KOPT-K1 (cell line): ENCODE data around the gene TP53.

Experiments
- H3K27ac ChIP-seq: fragments of 200-600 bp; sonication (generic); 2 replicates; pipeline ENCODE4 v1.5.1; 2016; ENCODE audit warnings: antibody characterized with exemption, mild to moderate bottlenecking, low read depth, low read length; ENCODE audit not compliant: poor library complexity, severe bottlenecking
- H3K36me3 ChIP-seq: fragments of 200-600 bp; sonication (generic); 2 replicates; pipeline ENCODE4 v1.5.1; 2017; ENCODE audit warnings: antibody characterized with exemption, mild to moderate bottlenecking, low read length, moderate library complexity; ENCODE audit not compliant: insufficient read depth
- H3K9me3 ChIP-seq: fragments of 200-600 bp; sonication (generic); 2 replicates; pipeline ENCODE4 v1.5.1; 2017; ENCODE audit warnings: antibody characterized with exemption, low read length, mild to moderate bottlenecking; ENCODE audit not compliant: insufficient read depth, poor library complexity, severe bottlenecking

Gene TP53

DNA sequence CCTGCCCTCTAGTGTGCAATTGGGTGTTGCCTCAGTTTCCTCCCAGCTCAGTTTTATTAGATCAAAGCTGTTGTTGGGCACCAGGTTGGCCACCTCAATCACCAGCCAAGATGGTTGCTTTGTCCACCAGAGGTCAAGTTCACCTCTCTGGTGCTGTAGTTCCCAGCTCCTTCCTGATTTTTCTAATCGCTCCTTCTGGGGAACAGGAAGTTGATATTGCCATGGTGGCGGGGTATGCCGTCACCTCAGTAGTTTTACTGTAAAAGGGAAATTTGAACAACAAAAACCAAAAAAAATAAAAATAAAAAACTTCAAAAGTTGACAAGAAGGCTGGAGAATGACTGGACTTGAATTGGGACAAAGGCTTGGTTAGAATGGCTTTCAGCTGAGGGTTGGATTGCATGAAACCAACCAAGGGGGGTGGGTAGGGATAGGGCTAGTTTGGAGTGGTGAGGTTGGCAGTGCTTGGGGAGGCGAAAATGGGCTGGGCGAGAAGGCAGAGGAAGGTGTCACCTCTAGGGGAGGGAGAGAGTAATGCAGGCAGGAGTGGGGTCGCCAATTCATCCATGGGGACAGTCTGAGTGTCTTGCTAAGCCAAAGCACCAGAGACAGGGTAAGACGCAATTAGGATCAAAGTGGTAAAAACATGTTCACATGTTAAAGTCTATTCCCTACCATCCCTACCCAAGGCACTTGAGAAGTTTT lies 23.9 kb upstream of the TP53 start:
- no peaks in the 10 kb centered on the region for H3K36me3 ChIP-seq
- no peak overlapping the region for H3K27ac ChIP-seq
- H3K9me3 ChIP-seq = no peaks in the 10 kb centered on the region

DNA sequence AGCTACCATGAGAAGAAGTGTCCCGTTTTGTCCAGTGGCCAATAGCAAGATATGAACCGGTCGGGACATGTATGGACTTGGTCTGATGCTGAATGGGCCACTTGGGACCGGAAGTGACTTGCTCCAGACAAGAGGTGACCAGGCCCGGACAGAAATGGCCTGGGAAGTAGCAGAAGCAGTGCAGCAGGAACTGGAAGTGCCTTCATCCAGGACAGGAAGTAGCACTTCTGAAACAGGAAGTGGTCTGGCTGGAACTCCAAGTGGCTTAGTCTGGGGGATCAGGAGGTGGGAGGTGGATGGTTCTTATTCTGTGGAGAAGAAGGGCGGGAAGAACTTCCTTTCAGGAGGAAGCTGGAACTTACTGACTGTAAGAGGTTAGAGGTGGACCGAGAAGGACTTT lies 23.0 kb upstream of the TP53 start:
- no peak overlapping the region for H3K27ac ChIP-seq
- no peaks in the 10 kb centered on the region for H3K9me3 ChIP-seq
- no peaks in the 10 kb centered on the region for H3K36me3 ChIP-seq

DNA sequence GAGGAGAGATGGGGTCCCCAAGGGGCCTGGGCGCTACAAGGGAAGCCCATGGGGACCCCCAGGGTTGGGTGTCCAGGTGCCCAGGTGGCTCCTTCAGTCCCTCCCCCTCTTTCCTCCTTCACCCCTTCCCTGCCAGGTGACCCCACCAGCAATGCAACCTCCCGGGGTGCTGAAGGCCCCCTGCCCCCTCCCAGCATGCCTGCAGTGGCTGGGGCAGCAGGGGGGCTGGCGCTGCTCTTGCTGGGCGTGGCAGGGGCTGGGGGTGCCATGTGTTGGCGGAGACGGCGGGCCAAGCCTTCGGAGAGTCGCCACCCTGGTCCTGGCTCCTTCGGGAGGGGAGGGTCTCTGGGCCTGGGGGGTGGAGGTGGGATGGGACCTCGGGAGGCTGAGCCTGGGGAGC lies 21.7 kb upstream of the TP53 start:
- no peak overlapping the region for H3K27ac ChIP-seq
- H3K36me3 ChIP-seq = no peaks in the 10 kb centered on the region
- H3K9me3 ChIP-seq = no peaks in the 10 kb centered on the region

DNA sequence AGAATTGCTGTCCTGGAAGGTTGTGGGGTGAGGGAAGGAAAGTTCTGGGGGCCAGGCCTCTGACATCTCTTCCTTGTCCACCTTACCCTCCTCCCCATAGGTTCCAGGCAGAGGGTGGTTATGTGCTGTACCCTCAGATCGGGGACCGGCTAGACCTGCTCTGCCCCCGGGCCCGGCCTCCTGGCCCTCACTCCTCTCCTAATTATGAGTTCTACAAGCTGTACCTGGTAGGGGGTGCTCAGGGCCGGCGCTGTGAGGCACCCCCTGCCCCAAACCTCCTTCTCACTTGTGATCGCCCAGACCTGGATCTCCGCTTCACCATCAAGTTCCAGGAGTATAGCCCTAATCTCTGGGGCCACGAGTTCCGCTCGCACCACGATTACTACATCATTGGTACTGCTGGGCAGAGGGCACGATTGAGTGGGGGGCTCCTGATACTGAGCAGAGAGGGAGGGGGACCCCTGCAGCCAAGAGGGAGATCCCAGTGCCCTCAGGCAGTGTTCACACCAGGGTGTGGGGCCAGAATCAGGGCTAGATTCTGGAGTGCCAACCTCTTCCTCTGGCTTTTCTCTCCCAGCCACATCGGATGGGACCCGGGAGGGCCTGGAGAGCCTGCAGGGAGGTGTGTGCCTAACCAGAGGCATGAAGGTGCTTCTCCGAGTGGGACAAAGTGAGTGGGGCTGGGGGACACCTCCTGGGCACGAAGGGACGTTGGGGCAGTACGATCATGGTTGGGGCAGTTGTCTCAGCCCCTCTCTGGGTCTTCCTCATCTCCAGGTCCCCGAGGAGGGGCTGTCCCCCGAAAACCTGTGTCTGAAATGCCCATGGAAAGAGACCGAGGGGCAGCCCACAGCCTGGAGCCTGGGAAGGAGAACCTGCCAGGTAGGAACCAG lies 20.8 kb upstream of the TP53 start:
- no peak overlapping the region for H3K27ac ChIP-seq
- H3K9me3 ChIP-seq = no peaks in the 10 kb centered on the region
- H3K36me3 ChIP-seq = peaks cover 6% of the 10 kb centered on the region; the same call in 1 of the 2 replicates

DNA sequence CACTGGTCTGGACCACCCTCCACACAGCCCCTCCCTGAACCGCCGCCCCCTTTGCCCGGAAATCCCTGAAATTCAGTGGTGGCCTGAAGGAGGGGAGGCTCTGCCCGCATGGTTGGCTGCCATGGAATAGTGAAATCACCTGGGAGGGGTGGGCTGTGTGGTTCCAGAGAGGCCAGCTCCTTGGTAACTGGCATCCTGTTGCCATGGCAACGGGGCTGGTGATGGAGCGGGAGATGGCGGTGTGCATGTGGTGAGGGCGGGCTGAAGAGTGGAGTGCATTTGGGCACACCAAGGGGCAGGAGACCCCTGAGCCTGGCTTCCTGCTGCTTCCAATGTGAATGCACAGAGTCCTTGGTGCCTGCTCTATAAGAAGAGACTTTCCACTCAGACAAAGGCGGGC lies 20.2 kb upstream of the TP53 start:
- peaks cover 12% of the 10 kb centered on the region; the same call in 1 of the 2 replicates for H3K36me3 ChIP-seq
- H3K27ac ChIP-seq = no peak overlapping the region
- no peaks in the 10 kb centered on the region for H3K9me3 ChIP-seq

DNA sequence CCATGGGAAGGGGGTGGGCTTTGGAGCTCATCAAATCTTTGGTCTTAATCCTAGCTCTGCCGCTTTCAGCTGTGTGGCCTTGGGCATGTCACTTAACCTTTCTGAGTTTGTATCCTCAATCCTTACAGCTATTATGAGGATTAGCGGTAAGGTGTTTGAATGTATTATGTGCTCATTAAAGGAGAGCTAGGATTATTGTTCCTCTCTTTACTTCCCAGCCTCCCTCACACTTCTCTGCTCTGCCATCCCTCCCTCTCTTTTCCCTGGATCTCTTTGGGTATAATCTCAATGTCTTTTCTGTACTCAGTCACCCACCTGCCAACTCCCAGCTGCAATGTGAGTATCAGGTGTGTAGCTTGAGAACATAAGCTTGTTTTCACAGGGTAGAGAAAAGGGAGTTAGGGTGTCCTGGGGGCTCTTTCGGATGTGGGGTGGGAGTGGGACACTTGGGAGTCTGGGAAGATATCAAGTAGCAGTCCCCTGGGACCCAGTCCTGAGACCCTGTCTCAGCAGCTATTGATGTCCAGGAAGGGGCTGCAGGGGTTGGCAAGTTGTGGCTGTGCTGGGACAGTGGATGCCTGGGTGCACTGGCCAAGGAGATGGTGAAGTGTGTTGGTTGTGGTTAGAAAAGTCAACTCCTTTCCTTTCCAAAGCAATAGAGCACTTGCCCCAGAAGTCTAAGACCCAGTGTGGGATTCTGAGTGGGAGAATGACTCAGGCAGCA lies 19.5 kb upstream of the TP53 start:
- Histone ChIP-seq H3K9me3 (no peaks in the 10 kb centered on the region), H3K36me3 (peaks cover 19% of the 10 kb centered on the region; the same call in 1 of the 2 replicates), H3K27ac (no peak overlapping the region)

DNA sequence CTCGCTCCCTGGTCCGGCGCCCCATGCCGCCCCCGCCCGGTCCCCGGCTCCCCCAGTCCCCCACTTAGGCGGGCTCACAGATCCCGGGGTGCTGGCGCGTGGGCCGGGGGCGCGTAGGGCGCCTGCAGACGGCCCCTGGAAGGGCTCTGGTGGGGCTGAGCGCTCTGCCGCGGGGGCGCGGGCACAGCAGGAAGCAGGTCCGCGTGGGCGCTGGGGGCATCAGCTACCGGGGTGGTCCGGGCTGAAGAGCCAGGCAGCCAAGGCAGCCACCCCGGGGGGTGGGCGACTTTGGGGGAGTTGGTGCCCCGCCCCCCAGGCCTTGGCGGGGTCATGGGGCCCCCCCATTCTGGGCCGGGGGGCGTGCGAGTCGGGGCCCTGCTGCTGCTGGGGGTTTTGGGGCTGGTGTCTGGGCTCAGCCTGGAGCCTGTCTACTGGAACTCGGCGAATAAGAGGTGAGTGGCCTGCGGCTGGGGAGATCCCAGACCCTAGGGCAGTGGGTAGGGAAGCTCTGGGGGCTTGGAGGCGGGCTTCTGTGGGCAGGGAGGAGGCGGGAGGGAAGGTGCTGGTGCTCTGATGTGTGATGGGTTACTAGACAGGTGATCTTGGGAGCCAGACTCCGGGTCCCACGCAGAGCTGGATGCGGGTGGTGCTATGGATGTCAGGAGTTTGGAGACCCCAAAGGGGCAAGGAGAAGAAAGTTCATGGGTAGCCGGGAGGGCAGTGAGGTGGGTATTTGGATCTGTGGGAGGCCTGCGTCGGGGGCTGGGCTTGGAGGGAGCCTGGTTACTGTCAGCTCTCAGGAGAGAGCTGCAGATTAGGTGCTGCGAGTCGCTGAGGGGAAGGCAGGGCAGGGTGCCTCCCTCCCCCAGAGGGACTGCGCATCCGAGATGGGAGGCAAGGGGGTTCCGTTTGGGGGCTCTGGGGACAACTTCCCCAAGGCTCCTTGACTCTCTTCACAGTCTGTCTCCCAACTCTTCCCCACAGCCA lies 18.3 kb upstream of the TP53 start:
- Histone ChIP-seq H3K27ac (no peak overlapping the region), H3K36me3 (peaks cover 30% of the 10 kb centered on the region; the same call in 1 of the 2 replicates), H3K9me3 (no peaks in the 10 kb centered on the region)

DNA sequence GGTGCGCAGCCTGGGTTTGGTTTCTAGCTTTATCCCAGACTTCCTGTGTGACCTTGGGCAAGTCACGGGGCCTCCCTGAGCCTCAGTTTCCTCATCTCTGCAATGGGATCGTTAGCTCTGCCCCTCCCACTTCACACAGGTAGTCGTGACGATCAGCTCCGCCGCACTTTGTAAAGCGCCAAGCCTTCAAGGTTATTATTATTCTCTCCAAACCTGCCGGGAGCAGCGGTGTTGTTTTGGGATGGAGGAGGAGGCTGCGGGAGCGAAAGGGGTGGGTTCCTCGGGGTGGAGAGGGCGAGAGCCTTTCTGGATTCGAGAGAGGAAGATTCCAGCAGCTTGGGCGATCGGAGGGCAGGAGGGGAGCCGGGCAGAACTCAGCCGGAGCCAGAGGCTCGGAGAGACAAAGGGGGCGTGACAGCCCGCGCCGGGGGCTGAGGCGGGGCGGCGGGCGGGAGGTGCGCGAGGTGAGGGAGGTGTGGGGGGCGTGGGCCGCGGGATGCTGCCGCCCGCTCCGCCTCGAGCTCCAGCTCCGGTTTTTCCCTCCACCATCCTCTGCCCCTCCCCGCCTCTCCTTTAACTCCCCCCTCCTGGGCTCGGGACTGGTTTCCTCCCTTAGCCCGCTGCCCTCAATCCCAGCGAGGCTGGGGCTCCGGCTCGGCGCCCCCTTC lies 17.4 kb upstream of the TP53 start, which contains the start of gene EFNB3:
EFNB3 (plus strand) TSS at position 602 of the 668 bp plus-strand sequence. CDS start 397 bp downstream, outside the sequence.
- Histone ChIP-seq H3K36me3 (peaks cover 32% of the 10 kb centered on the region; the same call in 1 of the 2 replicates), H3K27ac (no peak within 1 kb of the TSS), H3K9me3 (no peaks in the 10 kb centered on the region)

DNA sequence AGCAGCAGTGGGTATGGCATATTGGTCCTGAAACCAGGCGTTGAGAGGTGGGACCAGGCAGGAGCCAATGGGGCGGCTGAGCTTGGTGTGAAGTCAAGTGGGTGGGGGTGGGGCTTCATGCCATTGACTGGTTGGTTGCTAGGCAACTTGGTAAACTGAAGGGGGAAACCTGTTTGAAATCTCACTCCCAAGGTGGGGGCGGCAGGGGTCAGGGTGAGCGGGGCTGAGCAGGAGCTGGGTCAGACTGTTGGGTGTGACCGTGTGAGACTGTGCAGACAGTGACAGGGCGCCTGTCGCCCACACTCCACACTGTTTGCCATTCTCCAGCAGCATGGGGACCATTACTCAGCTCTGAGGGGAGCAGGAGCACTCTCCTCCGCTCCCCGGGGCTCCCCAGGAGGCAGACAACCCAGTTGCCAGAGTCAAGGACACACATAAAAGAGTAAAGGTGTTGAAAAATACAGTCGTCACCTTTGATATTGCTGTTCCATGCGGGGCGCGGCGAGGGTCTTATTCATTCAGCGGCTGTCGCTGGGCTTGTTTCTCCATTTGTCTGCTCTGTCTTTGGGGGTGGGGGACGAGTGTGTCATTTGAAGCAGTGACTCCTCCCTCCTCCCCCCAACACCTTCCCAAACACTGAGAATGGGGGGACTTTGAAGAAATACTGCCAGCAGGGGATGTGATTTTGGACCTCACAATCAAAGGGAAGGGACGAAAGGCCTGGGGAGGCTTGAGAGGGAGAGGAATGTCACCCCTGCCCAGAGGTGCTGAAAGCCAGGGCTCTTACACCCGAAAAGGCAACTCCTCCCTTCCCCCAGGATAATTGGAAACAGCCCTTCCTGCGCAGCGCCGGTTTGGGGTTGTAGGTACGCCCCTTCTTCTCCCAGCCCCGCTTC lies 16.5 kb upstream of the TP53 start:
- no peak overlapping the region for H3K27ac ChIP-seq
- no peaks in the 10 kb centered on the region for H3K9me3 ChIP-seq

DNA sequence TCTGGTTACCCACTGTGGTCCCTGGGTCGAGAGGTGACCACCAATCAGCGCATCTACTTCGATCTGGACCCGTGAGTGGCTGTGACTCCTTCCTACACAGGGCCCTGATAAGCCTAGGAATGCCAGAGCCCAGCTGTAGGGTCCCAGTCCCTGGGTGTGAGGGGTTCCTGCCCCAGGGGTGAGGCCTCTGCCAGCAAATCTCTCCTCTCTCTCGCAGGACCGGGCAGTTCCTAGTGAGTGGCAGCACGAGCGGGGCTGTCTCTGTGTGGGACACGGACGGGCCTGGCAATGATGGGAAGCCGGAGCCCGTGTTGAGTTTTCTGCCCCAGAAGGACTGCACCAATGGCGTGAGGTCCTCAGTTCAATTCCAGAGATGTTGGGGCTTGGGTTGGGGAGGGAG lies 15.5 kb upstream of the TP53 start:
- Histone ChIP-seq H3K27ac (no peak overlapping the region), H3K36me3 (peaks cover 39% of the 10 kb centered on the region), H3K9me3 (no peaks in the 10 kb centered on the region)

More for the DNA sequence above, 16.5 kb upstream of the TP53 start:
- peaks cover 32% of the 10 kb centered on the region; the same call in 1 of the 2 replicates for H3K36me3 ChIP-seq

DNA sequence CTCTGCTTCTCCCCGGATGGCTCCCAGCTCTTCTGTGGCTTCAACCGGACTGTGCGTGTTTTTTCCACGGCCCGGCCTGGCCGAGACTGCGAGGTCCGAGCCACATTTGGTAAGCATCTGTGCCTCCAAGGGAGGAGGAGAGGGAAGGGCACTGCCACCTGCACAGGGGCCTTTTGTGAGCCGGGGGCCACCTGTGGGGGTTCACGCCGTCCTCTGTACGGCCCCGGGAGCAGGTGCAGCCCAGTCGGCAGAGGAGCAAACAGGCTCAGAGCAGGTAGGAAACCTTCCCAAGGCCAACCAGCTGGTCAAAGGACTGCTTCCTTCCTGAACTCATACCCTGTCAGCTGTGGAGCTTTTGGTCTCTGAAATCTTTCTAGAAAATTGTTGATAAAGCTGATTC lies 14.4 kb upstream of the TP53 start:
- Histone ChIP-seq H3K36me3 (peaks cover 42% of the 10 kb centered on the region), H3K9me3 (no peaks in the 10 kb centered on the region), H3K27ac (no peak overlapping the region)

DNA sequence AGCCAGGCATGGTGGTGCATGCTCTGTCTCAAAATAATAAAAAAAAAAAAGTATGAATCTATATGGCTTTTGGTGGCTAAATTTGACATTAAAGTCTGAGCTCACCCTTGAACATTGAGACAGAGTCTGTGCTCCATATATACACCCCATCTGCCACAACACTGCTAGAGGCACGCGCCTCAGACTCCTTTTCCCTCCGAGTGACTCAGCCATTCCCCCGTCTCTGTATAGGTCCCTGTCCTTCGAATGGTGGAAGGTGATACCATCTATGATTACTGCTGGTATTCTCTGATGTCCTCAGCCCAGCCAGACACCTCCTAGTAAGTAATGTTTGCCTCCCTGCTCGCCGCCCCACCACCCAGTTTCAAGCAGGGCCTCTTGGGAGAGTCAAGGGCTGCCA lies 13.2 kb upstream of the TP53 start:
- H3K27ac ChIP-seq = no peak overlapping the region
- H3K9me3 ChIP-seq = no peaks in the 10 kb centered on the region
- H3K36me3 ChIP-seq = peaks cover 54% of the 10 kb centered on the region
